GM21528 (cell line): ENCODE measurements around the gene TUBA3D.
"Not testable (repeated sequence)": the region's sequence is repeated elsewhere in the genome, so short reads cannot be mapped to it uniquely, and the experiment has no call there.

Source experiments
- ATAC-seq: cut with Tn5 transposase; IDR thresholded peaks from one replicate; pipeline ENCODE4 v1.9.1; 2021; ENCODE audit warnings: mild to moderate bottlenecking, moderate library complexity; ENCODE audit not compliant: unreplicated experiment, low FRiP score

TUBA3D gene

DNA sequence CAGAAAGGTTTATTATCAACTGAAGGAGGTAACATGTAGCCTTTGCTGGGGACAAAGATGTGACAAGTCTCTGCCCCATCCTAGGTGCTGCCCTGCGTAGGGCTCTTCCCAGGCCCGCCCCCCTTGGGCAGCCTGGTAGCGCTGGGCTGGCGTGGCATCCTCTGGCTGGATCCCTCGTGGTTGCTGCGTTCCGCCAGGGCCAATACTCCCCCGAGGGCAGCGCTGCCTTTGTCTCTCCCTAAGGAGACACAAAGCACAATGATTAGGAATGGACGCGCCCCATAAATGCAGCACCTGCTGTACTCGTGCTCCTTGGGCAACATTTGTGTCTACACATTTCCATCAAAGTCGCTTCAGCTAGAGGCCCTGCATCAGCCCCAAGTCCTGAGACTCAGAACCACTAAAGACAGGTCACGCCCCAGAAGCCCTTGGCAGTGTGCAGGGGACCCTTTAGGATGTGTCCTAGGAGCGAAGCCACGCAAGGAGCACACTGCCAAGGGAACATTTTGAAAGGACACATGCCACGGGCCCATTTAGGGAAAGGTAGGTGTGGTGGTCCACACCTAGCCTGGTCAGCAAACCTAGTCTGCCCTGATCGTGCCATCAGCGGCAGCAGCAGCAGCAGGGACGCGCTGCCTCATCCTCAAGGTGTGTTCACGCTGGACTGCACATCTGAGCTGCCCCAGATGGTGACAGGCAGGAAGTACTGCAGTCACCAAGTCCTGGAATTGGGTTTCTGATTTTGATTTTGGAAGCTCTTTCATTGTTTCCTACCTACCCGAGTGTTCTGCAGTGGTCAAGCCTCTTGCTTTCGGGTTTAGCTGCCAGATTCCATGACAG is 8.3 kb downstream of the TUBA3D start:
- ATAC-seq: not testable (repeated sequence)

- ATAC-seq: not testable (repeated sequence)
Measured at GRCh38 chr2:131484906-131485460, 9.1 kb downstream of the TUBA3D start.

GRCh38 chr2:131486201-131486902 is 10.4 kb downstream of the TUBA3D start:
- ATAC-seq: not testable (repeated sequence)

- ATAC-seq: no peak
Measured at GRCh38 chr2:131488306-131489205, 12.6 kb downstream of the TUBA3D start.

DNA sequence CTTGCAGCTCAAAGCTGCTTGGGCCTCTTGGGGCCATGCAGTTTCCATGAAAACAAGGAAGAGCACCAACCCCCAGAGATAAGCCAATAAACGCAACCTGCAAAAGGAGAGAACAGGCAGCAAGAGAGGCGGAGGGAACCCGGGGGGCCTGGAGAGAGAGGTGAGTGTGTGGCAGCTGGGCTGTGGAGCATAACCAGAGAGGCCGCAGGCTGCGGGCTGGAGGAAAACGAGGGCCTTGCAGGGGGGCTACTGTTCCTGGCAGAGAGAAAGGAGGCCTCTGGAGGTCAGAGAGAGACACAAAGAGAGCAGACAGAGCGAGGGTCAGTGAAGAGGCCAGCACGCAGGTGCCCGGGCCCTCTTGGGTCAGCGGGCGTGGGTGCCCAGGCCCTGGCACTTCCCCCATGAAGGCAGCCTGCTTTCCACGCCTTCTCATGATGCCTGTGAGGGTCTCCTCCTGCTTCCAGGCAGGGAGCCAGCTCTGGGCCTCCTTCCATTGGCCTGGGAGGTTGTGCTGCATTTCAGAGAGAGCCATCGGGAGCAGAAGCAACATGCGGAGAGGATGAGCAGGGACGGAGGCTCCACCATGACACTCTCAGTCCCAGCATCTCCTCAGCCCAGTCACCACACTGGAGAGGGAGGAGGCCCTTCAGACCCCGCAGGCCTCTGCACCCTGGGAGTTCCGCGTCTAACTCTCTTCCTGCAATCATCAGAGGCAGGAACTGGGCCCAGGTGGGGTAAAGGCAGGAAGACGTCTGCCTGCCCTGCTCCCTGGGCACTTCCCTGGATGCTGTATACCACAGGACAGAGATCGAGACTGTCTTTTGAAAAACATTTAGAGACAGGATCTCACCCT is 14.9 kb downstream of the TUBA3D start:
- not testable (repeated sequence) for ATAC-seq

GRCh38 chr2:131491469-131491836 is 15.5 kb downstream of the TUBA3D start:
- peak; percentile 16 for ATAC-seq

DNA sequence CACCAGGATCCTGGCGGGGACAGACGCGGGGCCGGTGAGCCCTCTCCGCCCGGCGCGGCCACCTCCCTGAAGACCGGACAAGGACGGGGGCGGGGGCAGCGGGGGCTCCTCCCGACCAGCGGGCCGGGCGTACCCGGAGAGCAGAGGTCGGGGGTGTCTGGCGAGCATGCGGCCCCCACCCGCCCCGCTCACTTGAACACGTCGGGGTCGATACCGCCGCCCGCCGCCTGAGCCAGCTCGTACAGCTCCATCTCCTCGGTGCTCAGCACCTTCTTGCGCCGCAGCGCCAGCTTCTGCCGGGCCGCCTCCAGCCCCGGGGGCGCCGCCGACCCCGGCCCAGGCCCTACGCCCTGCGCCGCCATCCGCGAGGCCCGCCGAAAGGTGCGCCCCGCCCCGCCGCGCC is 16.1 kb downstream of the TUBA3D start, which contains the start of gene MZT2A:
TSS of gene MZT2A (minus strand) at position 383 of the 403 bp plus-strand sequence. CDS start at position 362, 21 bp downstream.
- ATAC-seq: peak; percentile 12

GRCh38 chr2:131492418-131493198 is 16.7 kb downstream of the TUBA3D start:
- peak; percentile 72 for ATAC-seq

DNA sequence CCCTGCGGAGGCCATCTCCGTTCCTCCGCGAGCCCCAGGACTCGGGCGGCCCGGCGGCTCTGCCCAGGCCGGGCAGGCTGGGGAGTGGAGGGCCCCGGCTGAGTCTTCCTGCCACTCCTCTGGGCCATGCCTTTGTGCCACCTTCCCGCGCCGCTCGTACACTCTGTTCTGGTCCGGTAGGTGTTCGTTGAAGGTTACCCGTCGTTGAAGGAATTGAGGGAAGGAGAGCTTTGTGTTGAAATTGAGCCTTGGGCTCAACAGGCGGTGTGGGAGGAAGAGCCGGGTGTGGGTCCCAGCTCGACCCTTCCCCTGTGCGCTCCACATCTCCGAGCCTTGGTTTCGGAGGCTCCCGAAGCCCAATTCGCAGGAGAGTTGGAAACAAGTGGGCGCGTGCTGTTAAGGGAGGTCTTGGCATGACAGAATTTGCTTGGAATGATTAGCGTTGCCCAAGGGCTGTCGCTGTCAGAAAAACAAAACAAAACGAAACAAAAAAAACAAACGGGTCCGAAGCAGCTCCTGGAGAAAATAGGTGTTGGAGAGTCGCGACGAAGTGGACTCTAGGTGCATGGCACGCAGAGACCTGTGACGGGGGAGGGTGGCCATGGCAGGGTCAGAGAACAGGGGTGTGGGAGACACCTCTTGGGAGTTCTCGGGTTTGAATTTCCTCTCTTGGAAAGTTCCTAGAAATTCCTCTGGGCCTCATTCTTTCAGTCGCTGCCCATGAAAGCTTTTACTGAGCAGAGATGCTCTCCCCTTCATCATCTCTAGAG is 17.5 kb downstream of the TUBA3D start:
- peak; percentile 31 for ATAC-seq

GRCh38 chr2:131495506-131495905 is 19.6 kb downstream of the TUBA3D start:
- not testable (repeated sequence) for ATAC-seq

GRCh38 chr2:131498321-131498973 is 22.5 kb downstream of the TUBA3D start:
- ATAC-seq: peak; percentile 63

GRCh38 chr2:131503587-131503986 is 27.7 kb downstream of the TUBA3D start:
- ATAC-seq: not testable (repeated sequence)

- ATAC-seq: not testable (repeated sequence)
Measured at GRCh38 chr2:131504082-131504750, 28.3 kb downstream of the TUBA3D start.

DNA sequence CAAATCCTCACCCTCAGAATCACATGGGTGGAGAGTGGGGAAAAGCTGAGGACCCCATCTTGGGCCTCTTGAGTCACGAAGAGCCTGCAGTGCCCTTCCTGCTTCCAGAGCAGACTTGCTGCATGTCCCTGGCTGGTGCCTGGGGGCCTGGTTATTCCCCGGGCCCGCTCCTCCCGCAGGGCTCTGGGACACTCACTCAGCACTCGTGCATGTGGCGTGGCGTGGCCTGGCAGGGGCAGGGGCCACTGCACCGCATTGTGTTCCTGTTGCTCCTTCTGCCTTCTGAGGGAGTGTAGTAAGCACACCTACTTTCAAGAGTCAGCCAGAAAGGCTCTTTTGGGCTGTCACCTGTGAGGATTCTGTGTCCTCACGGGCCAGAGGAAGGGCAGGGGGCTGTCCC is 33.7 kb downstream of the TUBA3D start:
- no peak for ATAC-seq

DNA sequence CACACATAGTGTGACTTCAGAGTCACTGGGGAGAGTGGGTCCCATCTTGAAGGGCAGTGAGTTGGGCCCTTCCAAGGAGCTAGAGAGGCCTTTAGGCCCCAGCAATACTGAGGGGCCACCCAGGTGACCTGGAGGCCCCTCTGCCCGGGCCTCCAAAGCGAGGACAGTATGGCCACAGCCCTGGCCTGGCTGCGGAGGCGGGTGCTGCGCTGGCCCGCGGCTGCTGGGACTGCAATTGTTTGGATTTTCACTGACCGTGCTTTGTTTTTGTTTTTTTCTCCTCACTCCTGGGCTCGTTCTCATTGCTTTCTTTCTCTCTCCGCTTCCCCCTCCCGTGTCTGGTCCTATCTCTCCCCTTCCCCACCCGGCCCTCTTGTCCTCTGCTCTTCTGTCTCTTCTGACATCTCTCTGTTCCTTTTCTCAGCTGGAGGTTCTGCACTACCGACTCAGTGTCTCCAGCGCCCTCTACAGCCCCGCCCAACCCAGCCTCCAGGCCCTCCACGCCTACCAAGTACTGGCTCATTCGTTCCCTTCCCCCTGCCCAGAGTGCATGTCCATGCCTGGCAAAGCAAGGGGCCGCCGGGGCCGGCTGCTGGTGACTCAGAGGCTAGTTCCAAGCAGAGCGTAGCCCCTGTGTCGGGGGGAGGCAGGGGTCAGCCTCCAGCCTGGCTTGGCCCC is 35.5 kb downstream of the TUBA3D start:
- ATAC-seq: not testable (repeated sequence)
